SK-N-SH (cell line): ENCODE data around the gene COL28A1. TPM values are rescaled to one million over a fixed set of nuclear protein-coding genes. Genes with fewer than 3 reads are reported as not detected.

Experiments
- CTCF ChIA-PET: fragments of 300-600, 350-600 bp; formaldehyde crosslinking; extraction: SDS; loops from one replicate; lab custom pipeline; 2021; lab: Yijun Ruan, JAX
- POLR2A ChIA-PET: fragments of 350-600 bp; sonication (Branson Sonifier 250); formaldehyde crosslinking; extraction: SDS; loops from one replicate; lab custom pipeline; 2020; ENCODE audit warnings: antibody characterized with exemption, inconsistent platforms; lab: Yijun Ruan, JAX
- DNase-seq: peaks from one replicate; pipeline ENCODE4 v3.0.0; 2012
- H2AFZ ChIP-seq: fragments of 200-600 bp; sonication (generic); 2 replicates; pipeline ENCODE4 v1.8.1; 2016; ENCODE audit warnings: antibody characterized with exemption, mild to moderate bottlenecking, low read depth
- H3F3A ChIP-seq: fragments of 200-600 bp; sonication (generic); replicated peaks from 2 replicates; pipeline ENCODE3; 2016; ENCODE audit warnings: antibody characterized with exemption, mild to moderate bottlenecking; ENCODE audit not compliant: insufficient read depth
- H3K27ac ChIP-seq, 2 experiments: fragments of 200-500 bp in 1 of 2; fragments of 200-600 bp in 1 of 2; sonication (Bioruptor generic) in 1 of 2; sonication (generic), shearing (Covaris generic) in 1 of 2; 2 replicates each; pipeline versions ENCODE4 v1.5.1 to v1.6.1; 2014 to 2016; ENCODE audit warnings: low read depth in 2 of 2, inconsistent platforms in 1 of 2, low read length in 1 of 2, mild to moderate bottlenecking in 1 of 2, mixed read lengths in 1 of 2
- H3K27me3 ChIP-seq: fragments of 200-600 bp; sonication (generic), shearing (Covaris generic); 2 replicates; pipeline ENCODE4 v1.6.1; 2016; ENCODE audit warnings: mixed run types; ENCODE audit not compliant: insufficient read depth
- H3K36me3 ChIP-seq, 2 experiments: fragments of 200-500 bp in 1 of 2; fragments of 200-600 bp in 1 of 2; sonication (Bioruptor generic) in 1 of 2; sonication (generic) in 1 of 2; replicated peaks in 1 of 2; 2 replicates each; pipeline versions ENCODE3 to v1.5.1; 2014 to 2016; ENCODE audit warnings: low read length in 1 of 2, mild to moderate bottlenecking in 1 of 2; ENCODE audit not compliant: insufficient read depth in 2 of 2, control insufficient read depth in 1 of 2
- H3K4me1 ChIP-seq, 2 experiments: fragments of 200-500 bp in 1 of 2; fragments of 200-600 bp in 1 of 2; sonication (Bioruptor generic) in 1 of 2; sonication (generic), shearing (Covaris generic) in 1 of 2; 2 replicates each; pipeline versions ENCODE4 v1.5.1 to v1.6.1; 2014 to 2016; ENCODE audit warnings: low read depth in 1 of 2, low read length in 1 of 2, mixed run types in 1 of 2; ENCODE audit not compliant: insufficient read depth in 2 of 2, control insufficient read depth in 1 of 2
- H3K4me2 ChIP-seq: fragments of 200-600 bp; sonication (generic), shearing (Covaris generic); 2 replicates; pipeline ENCODE4 v1.6.1; 2017; ENCODE audit warnings: mixed run types
- H3K4me3 ChIP-seq, 2 experiments: fragments of 200-500 bp in 1 of 2; fragments of 200-600 bp in 1 of 2; sonication (Bioruptor generic) in 1 of 2; sonication (generic), shearing (Covaris generic) in 1 of 2; 2 replicates each; pipeline versions ENCODE4 v1.5.1 to v1.8.1; 2014 to 2016; ENCODE audit warnings: low read depth in 2 of 2, inconsistent platforms in 1 of 2, low read length in 1 of 2, mild to moderate bottlenecking in 1 of 2, mixed read lengths in 1 of 2, moderate library complexity in 1 of 2
- H3K79me2 ChIP-seq: fragments of 200-600 bp; sonication (generic); 2 replicates; pipeline ENCODE4 v1.8.1; 2017; ENCODE audit warnings: mild to moderate bottlenecking; ENCODE audit not compliant: insufficient read depth
- H3K9ac ChIP-seq: fragments of 200-600 bp; sonication (generic); 2 replicates; pipeline ENCODE4 v1.6.1; 2017; ENCODE audit warnings: mixed run types
- H3K9me2 ChIP-seq: fragments of 200-600 bp; sonication (generic); 2 replicates; pipeline ENCODE4 v1.6.1; 2017; ENCODE audit warnings: mixed run types
- H3K9me3 ChIP-seq: fragments of 200-600 bp; sonication (generic); 2 replicates; pipeline ENCODE4 v1.6.1; 2017; ENCODE audit warnings: mixed run types, mild to moderate bottlenecking, moderate library complexity
- H4K20me1 ChIP-seq: fragments of 200-600 bp; sonication (generic); 2 replicates; pipeline ENCODE4 v1.6.1; 2017; ENCODE audit warnings: mild to moderate bottlenecking, mixed run types; ENCODE audit not compliant: insufficient read depth
- CHD2 ChIP-seq: fragments of 150-350 bp; IDR thresholded peaks from 2 replicates; pipeline ENCODE4 v1.6.1; 2018; ENCODE audit warnings: low read length; ENCODE audit not compliant: partially characterized antibody
- EP300 ChIP-seq, 2 experiments: IDR thresholded peaks; 2 replicates each; pipeline versions ENCODE4 v1.4.0 to v1.6.1; 2012; ENCODE audit warnings: borderline replicate concordance in 1 of 2, low read depth in 1 of 2, low read length in 1 of 2
- IRF3 ChIP-seq: fragments of 150-350 bp; IDR thresholded peaks from 2 replicates; pipeline ENCODE4 v1.6.1; 2016; ENCODE audit warnings: mild to moderate bottlenecking, low read depth, low read length
- NRF1 ChIP-seq: IDR thresholded peaks from 2 replicates; pipeline ENCODE4 v1.6.1; 2012; ENCODE audit warnings: low read depth, mild to moderate bottlenecking, low read length
- RFX5 ChIP-seq: IDR thresholded peaks from 2 replicates; pipeline ENCODE4 v1.6.1; 2012; ENCODE audit warnings: mild to moderate bottlenecking, improper control_type of control experiment, low read length
- SIN3A ChIP-seq: IDR thresholded peaks from 2 replicates; pipeline ENCODE4 v1.6.1; 2012; ENCODE audit warnings: low read depth, mild to moderate bottlenecking, low read length, moderate library complexity, borderline replicate concordance
- SMC3 ChIP-seq: IDR thresholded peaks from 2 replicates; pipeline ENCODE4 v1.6.1; 2012; ENCODE audit warnings: low read depth, low read length, improper control_type of control experiment
- TCF12 ChIP-seq: IDR thresholded peaks from 2 replicates; pipeline ENCODE4 v1.4.0; 2012
- TEAD4 ChIP-seq: IDR thresholded peaks from 2 replicates; pipeline ENCODE4 v1.4.0; 2012; ENCODE audit warnings: mild to moderate bottlenecking, borderline replicate concordance; ENCODE audit not compliant: insufficient read depth
- WGBS: methylation state at CpG from one replicate; pipeline ENCODE4 v1.1.6; 2017; ENCODE audit warnings: low lambda C conversion rate; 5-methylcytosine and 5-hydroxymethylcytosine counted together
- polyA plus RNA-seq, 3 experiments: library from polyadenylated mRNA; depleted of rRNA; stranded (reverse); fragments of >200 nt; gene quantifications; 2 replicates each; pipeline ENCODE4 v1.2.3, GENCODE V29; 2012

Gene COL28A1
- polyA plus RNA-seq, 1 of the 3 experiments (the other 2 are of a cell fraction), result not detected

GRCh38 chr7:7486362-7486761, 49.3 kb downstream of the COL28A1 start:
- POLR2A ChIA-PET, result no interaction called here

DNA sequence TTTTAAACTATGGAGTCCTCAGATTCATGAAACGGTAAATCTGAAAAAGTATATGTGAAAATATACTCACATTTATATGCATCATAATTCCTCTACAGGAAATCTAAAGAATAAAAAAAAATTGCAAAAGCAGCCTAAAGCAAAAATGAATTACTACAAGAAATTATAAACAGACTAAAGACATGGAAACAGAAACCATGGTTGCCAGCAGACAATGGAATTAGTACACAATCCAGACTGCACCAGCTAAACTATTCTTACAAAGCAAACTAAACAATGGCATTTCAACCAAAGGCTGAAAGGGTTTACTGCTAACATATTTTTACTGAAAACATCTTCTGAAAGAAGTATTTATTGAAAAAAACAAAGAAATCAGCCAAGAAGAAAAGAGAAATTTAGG, 51.6 kb downstream of the COL28A1 start:
- CTCF ChIA-PET, result no interaction called here
- H3K79me2 ChIP-seq, result no peaks in the 10 kb centered on the region
- H3K4me2 ChIP-seq, result no peak overlapping the region
- no peaks in the 10 kb centered on the region for H4K20me1 ChIP-seq
- H3K4me3 ChIP-seq, result no peak overlapping the region
- H3K9me3 ChIP-seq, result 0 out of 2 replicates have a peak, but pooled peaks cover 6% of the 10 kb centered on the region
- H3K4me1 ChIP-seq, result no peaks in the 10 kb centered on the region; a peak in 2 of 4 replicates
- POLR2A ChIA-PET, result no interaction called here
- H3K27me3 ChIP-seq, result no peaks in the 10 kb centered on the region
- no peaks in the 10 kb centered on the region for H3K9me2 ChIP-seq
- no peak overlapping the region for H2AFZ ChIP-seq
- 73% methylated on average over 1 of the region's 1 CpG for WGBS
- H3K36me3 ChIP-seq, result no peaks in the 10 kb centered on the region
- H3F3A ChIP-seq, result no peaks in the 10 kb centered on the region
- no peak for TF ChIP-seq EP300 (IDR thresholded peaks at IDR 0.05; ENCODE audit: borderline replicate concordance in 1 of 2, low read depth in 1 of 2, low read length in 1 of 2)
- no peak overlapping the region for H3K27ac ChIP-seq
- no peak for DNase-seq
- no peak overlapping the region for H3K9ac ChIP-seq

More at GRCh38 chr7:7486362-7486761, 49.3 kb downstream of the COL28A1 start:
- TF ChIP-seq TCF12 (no peak), RFX5 (no peak)
- H3K27ac ChIP-seq, result no peak overlapping the region
- H3K4me1 ChIP-seq, result peaks cover 0 to 4% of the 10 kb centered on the region in 2 experiments; a peak in 3 of 4 replicates
- no peak overlapping the region for H2AFZ ChIP-seq
- H3K9me2 ChIP-seq, result no peaks in the 10 kb centered on the region
- H3K27me3 ChIP-seq, result no peaks in the 10 kb centered on the region
- H3K79me2 ChIP-seq, result no peaks in the 10 kb centered on the region
- H3K36me3 ChIP-seq, result no peaks in the 10 kb centered on the region
- CTCF ChIA-PET, result interaction anchor here (1.1 kb wide), 1 partner anchor 25 kb away, joined by 4 read pairs; no protein-coding TSS in a partner anchor
- H3K4me2 ChIP-seq, result no peak overlapping the region
- H3K9me3 ChIP-seq, result 0 out of 2 replicates have a peak, but pooled peaks cover 6% of the 10 kb centered on the region
- no peak overlapping the region for H3K4me3 ChIP-seq
- no peak for DNase-seq
- no peaks in the 10 kb centered on the region for H4K20me1 ChIP-seq
- no peak overlapping the region for H3K9ac ChIP-seq
- no peaks in the 10 kb centered on the region for H3F3A ChIP-seq
- WGBS, result 64% methylated on average over 3 of the region's 3 CpGs

DNA sequence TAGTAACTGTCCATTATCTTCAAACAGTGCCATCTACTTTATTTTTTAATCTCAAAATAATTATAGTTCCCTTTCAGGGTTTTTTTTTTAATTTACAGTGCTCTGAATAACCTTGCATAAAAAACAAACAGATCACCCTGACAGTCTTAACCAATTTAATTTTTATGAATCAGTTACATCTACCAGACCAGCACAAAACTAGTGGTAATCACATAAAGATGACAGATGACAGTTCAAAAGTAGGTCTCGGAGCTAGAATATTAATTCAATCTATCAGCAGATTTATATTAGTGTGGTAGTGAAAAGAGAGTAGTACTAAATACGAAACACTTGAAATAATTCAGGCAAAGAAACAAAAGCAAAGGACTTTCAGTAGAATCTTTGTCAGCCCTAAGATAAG, 53.9 kb downstream of the COL28A1 start:
- DNase-seq, result no peak
- H2AFZ ChIP-seq, result no peak overlapping the region
- no peak overlapping the region for H3K27ac ChIP-seq
- no peak overlapping the region for H3K4me3 ChIP-seq
- no peaks in the 10 kb centered on the region for H3K9me2 ChIP-seq
- H3K4me2 ChIP-seq, result no peak overlapping the region
- POLR2A ChIA-PET, result no interaction called here
- TF ChIP-seq SMC3, result no peak
- no peak for TF ChIP-seq CHD2
- no peak for TF ChIP-seq NRF1
- peak in 1 of 2 experiments; percentile 54; a peak in 1 of 4 replicates for TF ChIP-seq EP300 (IDR thresholded peaks at IDR 0.05; ENCODE audit: borderline replicate concordance in 1 of 2, low read depth in 1 of 2, low read length in 1 of 2)
- TF ChIP-seq RFX5, result no peak
- TF ChIP-seq TEAD4, result no peak
- TF ChIP-seq IRF3, result no peak
- TF ChIP-seq SIN3A, result no peak
- no peaks in the 10 kb centered on the region; a peak in 2 of 4 replicates for H3K4me1 ChIP-seq
- no peaks in the 10 kb centered on the region for H3K27me3 ChIP-seq
- H3K9ac ChIP-seq, result no peak overlapping the region
- WGBS, result 59% methylated on average over 2 of the region's 2 CpGs
- no peaks in the 10 kb centered on the region for H3K36me3 ChIP-seq
- no peaks in the 10 kb centered on the region for H4K20me1 ChIP-seq
- H3K79me2 ChIP-seq, result no peaks in the 10 kb centered on the region
- 0 out of 2 replicates have a peak, but pooled peaks cover 6% of the 10 kb centered on the region for H3K9me3 ChIP-seq
- no peaks in the 10 kb centered on the region for H3F3A ChIP-seq
- CTCF ChIA-PET, result no interaction called here
